Measurements from ENCODE around the gene METTL13. TPM values are rescaled to one million over a fixed set of nuclear protein-coding genes. Genes with fewer than 3 reads are reported as not detected.
A peak's percentile ranks its signal among the peaks of the same experiment; 100 is the strongest.

The METTL13 gene
- total RNA-seq, 2 experiments from 2014 or later = 39.5 to 40.9 TPM

DNA sequence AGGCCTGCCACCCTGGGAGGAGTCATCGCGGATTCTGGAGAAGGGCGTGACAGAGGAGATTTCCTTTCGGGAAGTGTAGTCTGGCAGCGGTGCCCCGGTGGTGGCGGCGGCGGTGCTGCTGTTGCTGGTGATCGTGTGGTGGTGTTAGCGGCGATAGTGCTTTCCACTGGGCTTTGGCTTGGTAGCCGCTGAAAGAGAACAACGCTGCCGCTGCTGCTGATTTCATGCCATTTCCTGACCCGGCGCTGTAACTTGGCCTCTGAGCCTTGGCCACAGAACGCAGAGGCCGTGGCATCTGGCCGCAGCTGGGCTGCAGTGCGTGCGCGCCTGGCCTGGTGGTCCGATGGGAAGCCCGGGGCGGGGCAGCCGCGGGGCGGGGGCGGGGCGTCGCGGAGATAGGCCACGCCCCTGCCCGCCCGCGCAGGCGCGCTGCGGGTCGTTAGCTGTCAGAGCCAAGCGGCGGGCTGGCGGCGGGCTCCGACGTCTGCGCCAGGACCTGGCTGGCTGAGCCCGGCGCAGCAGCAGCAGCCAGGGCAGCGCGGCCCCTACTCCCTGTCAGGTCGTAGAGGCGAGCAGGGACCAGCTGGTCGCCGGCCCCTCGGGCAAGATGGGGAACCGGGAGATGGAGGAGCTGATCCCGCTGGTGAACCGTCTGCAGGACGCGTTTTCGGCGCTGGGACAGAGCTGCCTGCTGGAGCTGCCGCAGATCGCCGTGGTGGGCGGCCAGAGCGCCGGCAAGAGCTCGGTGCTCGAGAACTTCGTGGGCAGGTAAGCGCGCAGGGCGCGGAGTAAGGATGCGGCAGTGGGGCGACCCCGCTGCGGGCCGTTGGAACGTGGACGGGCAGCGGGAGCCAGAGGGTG is 59.8 kb downstream of the METTL13 start, which contains the start of gene DNM3:
Gene DNM3, plus strand, starts transcription at position 449 of the 861 bp plus-strand sequence. Its CDS starts 159 bp downstream, at position 608.
- DNase-seq = peak; percentile 66
- H3K27ac Mint-ChIP-seq = no peak within 1 kb of the TSS
- CTCF ChIA-PET = interaction anchor here (0.6 to 4.2 kb wide), 2 partner anchors 40 to 136 kb away, joined by 3 to 21 read pairs; no protein-coding TSS in a partner anchor
- no peaks in the 10 kb centered on the region for H3K9me3 Mint-ChIP-seq
- peaks cover 14% of the 10 kb centered on the region for H3K4me1 Mint-ChIP-seq (ENCODE audit: low read depth)
- peaks cover 13% of the 10 kb centered on the region for H3K27me3 Mint-ChIP-seq (ENCODE audit: low read depth)
- intact Hi-C loops (cut with micrococcal nuclease) = loop anchor here (1.0 to 5.0 kb wide), 6 partner anchors 24 to 692 kb away; partner anchors contain the start of genes METTL13, PRRC2C, SUCO and VAMP4
- H3K36me3 Mint-ChIP-seq (ENCODE audit: low read depth) = no peaks in the 10 kb centered on the region
- peak within 1 kb of the TSS; percentile 79 for H3K4me3 Mint-ChIP-seq

DNA sequence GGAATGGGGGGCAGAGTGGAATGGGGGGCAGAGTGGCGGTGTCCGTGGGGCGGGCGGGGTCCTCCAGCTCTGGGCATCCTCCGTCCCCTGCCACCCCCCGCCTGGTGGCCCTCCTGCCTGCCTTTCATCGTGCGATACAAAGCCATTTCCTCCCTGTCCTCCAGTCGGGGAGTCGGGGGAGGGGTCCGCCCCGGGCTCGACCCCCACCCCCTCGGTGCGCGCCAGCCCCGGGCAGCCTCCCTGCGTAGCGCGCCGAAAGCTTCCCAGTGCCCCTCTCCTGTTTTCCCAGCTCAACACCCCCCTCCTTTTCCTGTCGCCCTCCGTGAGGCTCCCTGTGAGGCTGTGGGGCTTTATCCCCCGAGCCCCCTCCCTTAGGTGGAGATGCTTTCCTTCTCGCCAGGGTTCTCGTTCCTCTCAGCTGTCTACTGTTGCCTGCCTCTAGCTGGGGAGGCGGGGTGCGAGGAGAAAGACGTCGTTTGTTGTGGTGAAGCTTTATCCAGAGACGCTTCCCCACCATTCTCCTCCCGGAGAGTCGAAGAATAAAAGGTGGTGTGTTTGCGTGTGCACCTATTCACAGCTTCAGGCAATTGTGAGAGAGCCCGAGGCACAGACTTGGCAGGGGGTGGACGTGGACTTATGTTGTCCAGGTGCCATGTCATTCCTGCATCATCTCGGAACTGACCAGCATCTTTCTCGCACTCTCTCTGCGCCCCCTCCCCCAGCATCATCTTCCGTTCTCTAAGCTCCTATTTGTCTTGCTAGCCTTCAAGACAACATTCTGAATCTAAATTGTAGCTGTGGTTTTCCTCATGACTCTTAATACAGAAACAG is 60.7 kb downstream of the METTL13 start:
- CTCF ChIA-PET = interaction anchor here (0.6 to 4.2 kb wide), 7 partner anchors 11 to 190 kb away, joined by 3 to 21 read pairs (median 3); no protein-coding TSS in a partner anchor
- no peaks in the 10 kb centered on the region for H3K36me3 Mint-ChIP-seq (ENCODE audit: low read depth)
- peak overlapping the region; percentile 75 for H3K4me3 Mint-ChIP-seq
- DNase-seq = peak; percentile 18
- peaks cover 14% of the 10 kb centered on the region for H3K4me1 Mint-ChIP-seq (ENCODE audit: low read depth)
- H3K27ac Mint-ChIP-seq = no peak overlapping the region
- intact Hi-C loops (cut with micrococcal nuclease) = loop anchor here (1.0 to 5.0 kb wide), 6 partner anchors 25 to 691 kb away; partner anchors contain the start of genes METTL13, PRRC2C, SUCO and VAMP4
- H3K9me3 Mint-ChIP-seq = no peaks in the 10 kb centered on the region
- H3K27me3 Mint-ChIP-seq (ENCODE audit: low read depth) = peaks cover 13% of the 10 kb centered on the region

- CTCF ChIA-PET = interaction anchor here (4.2 kb wide), 1 partner anchor 43 kb away, joined by 21 read pairs; no protein-coding TSS in a partner anchor
- no peaks in the 10 kb centered on the region for H3K36me3 Mint-ChIP-seq (ENCODE audit: low read depth)
- no peak overlapping the region for H3K4me3 Mint-ChIP-seq
- H3K27ac Mint-ChIP-seq = no peak overlapping the region
- peaks cover 14% of the 10 kb centered on the region for H3K4me1 Mint-ChIP-seq (ENCODE audit: low read depth)
- no peak for DNase-seq
- H3K9me3 Mint-ChIP-seq = no peaks in the 10 kb centered on the region
- H3K27me3 Mint-ChIP-seq (ENCODE audit: low read depth) = peaks cover 13% of the 10 kb centered on the region
- intact Hi-C loops (cut with micrococcal nuclease) = loop anchor here (5.0 kb wide), 1 partner anchor 197 kb away; no protein-coding TSS in a partner anchor
Observed at GRCh38 chr1:171844381-171844780, 62.9 kb downstream of the METTL13 start.

GRCh38 chr1:171845998-171846397 is 64.5 kb downstream of the METTL13 start:
- intact Hi-C loops (cut with micrococcal nuclease) = no loop called here
- DNase-seq = no peak
- no peaks in the 10 kb centered on the region for H3K36me3 Mint-ChIP-seq (ENCODE audit: low read depth)
- H3K4me3 Mint-ChIP-seq = no peak overlapping the region
- H3K9me3 Mint-ChIP-seq = no peaks in the 10 kb centered on the region
- CTCF ChIA-PET = no interaction called here
- H3K27me3 Mint-ChIP-seq (ENCODE audit: low read depth) = peaks cover 13% of the 10 kb centered on the region
- H3K27ac Mint-ChIP-seq = no peak overlapping the region
- H3K4me1 Mint-ChIP-seq (ENCODE audit: low read depth) = peaks cover 7% of the 10 kb centered on the region

Other genes with a start within 250 kb of the METTL13 start
- gene MYOCOS, start 159.4 kb upstream of the METTL13 start, total RNA-seq = not detected
- gene MYOC, start 129.0 kb upstream of the METTL13 start, total RNA-seq = not detected
- 10 to 100 TPM; 10.5 to 10.9 TPM for gene VAMP4, start 39.6 kb upstream of the METTL13 start, total RNA-seq
- under 1 TPM; 0.96 to 0.98 TPM for gene DNM3, start 59.8 kb downstream of the METTL13 start, total RNA-seq